ENCODE results near the gene SLAMF8. TPM values are rescaled to one million over a fixed set of nuclear protein-coding genes. Genes with fewer than 3 reads are reported as not detected.

The SLAMF8 gene
- total RNA-seq, 4 donors from 2014 or later, result 2.7 to 5.5 (median 3.9) TPM

DNA sequence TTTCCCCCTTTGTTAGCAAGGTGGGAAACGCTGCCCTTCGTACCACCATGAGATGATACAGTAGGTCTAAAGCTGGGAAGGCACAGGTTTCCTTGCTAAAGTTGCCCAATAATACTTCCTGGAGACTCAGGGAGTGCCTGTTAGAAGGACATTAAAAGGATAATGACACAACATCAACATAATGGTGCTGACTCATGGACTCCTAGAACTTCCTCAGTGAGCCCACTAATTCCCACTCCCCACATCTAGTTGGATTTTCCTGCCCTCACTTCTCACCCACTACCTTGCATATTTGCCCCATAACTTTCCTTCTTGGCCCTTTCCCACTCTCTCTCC is 55.8 kb downstream of the SLAMF8 start:
- Histone ChIP-seq H3K4me3 (no peak overlapping the region), H3K36me3 (no peaks in the 10 kb centered on the region), H3K4me1 (peaks cover 16% of the 10 kb centered on the region), H3K9me3 (no peaks in the 10 kb centered on the region), H3K27me3 (no peaks in the 10 kb centered on the region), H3K27ac (peak overlapping the region; percentile 24)
- TF ChIP-seq, protein P1, sequence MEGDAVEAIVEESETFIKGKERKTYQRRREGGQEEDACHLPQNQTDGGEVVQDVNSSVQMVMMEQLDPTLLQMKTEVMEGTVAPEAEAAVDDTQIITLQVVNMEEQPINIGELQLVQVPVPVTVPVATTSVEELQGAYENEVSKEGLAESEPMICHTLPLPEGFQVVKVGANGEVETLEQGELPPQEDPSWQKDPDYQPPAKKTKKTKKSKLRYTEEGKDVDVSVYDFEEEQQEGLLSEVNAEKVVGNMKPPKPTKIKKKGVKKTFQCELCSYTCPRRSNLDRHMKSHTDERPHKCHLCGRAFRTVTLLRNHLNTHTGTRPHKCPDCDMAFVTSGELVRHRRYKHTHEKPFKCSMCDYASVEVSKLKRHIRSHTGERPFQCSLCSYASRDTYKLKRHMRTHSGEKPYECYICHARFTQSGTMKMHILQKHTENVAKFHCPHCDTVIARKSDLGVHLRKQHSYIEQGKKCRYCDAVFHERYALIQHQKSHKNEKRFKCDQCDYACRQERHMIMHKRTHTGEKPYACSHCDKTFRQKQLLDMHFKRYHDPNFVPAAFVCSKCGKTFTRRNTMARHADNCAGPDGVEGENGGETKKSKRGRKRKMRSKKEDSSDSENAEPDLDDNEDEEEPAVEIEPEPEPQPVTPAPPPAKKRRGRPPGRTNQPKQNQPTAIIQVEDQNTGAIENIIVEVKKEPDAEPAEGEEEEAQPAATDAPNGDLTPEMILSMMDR (IDR thresholded peaks at IDR 0.05), result no peak
- no peak for TF ChIP-seq EP300 (IDR thresholded peaks at IDR 0.05)
- no peak for TF ChIP-seq POLR2A (IDR thresholded peaks at IDR 0.05)
- no peak for TF ChIP-seq POLR2AphosphoS5 (IDR thresholded peaks at IDR 0.05)
- 80% methylated on average over 2 of the region's 2 CpGs for WGBS
- DNase-seq (ENCODE audit: low spot score in 2 of 2), result no peak

DNA sequence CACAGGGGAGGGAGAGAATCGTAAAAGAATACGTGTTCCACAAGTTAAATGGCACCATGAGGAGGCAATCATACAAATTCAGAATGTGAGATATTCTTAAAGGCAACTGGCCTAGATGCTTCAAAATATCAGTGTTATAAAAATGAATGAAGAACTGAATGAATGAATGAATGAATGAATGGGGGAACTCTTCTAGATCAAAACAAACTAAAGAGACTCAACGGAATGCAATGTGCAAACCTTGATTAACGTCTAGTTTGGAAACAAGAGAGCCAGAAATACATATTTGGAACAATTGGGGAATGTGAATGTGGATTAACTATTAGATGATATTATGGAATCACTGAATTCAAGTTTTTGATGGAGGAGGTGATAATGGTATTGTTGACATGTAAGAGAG is 56.5 kb downstream of the SLAMF8 start:
- Histone ChIP-seq H3K36me3 (no peaks in the 10 kb centered on the region), H3K27me3 (no peaks in the 10 kb centered on the region), H3K4me1 (peaks cover 16% of the 10 kb centered on the region), H3K9me3 (no peaks in the 10 kb centered on the region), H3K4me3 (no peak overlapping the region), H3K27ac (no peak overlapping the region)
- TF ChIP-seq, protein P1 (IDR thresholded peaks at IDR 0.05), result no peak
- TF ChIP-seq POLR2AphosphoS5 (IDR thresholded peaks at IDR 0.05), result no peak
- no peak for TF ChIP-seq EP300 (IDR thresholded peaks at IDR 0.05)
- no peak for TF ChIP-seq POLR2A (IDR thresholded peaks at IDR 0.05)
- no peak for DNase-seq (ENCODE audit: low spot score in 2 of 2)
- WGBS, result 70% methylated on average over 4 of the region's 4 CpGs

- H3K27me3 ChIP-seq, result no peaks in the 10 kb centered on the region
- no peak overlapping the region for H3K27ac ChIP-seq
- no peak for TF ChIP-seq EP300 (IDR thresholded peaks at IDR 0.05)
- no peak for TF ChIP-seq POLR2AphosphoS5 (IDR thresholded peaks at IDR 0.05)
- no peak for DNase-seq (ENCODE audit: low spot score in 2 of 2)
- 70% methylated on average over 8 of the region's 8 CpGs for WGBS
- no peaks in the 10 kb centered on the region for H3K9me3 ChIP-seq
- peaks cover 16% of the 10 kb centered on the region for H3K4me1 ChIP-seq
- no peak overlapping the region for H3K4me3 ChIP-seq
- no peaks in the 10 kb centered on the region for H3K36me3 ChIP-seq
Observed at GRCh38 chr1:159884296-159884695, 57.6 kb downstream of the SLAMF8 start.

Other genes with a start within 250 kb of the SLAMF8 start
- 1 to 10 TPM in 1 of 4 donors, not detected in 3; 1.3 TPM for gene APCS, start 239.0 kb upstream of the SLAMF8 start, total RNA-seq
- 10 to 100 TPM in 1 of 4 donors, not detected in 3; 13.2 TPM for gene CRP, start 112.3 kb upstream of the SLAMF8 start, total RNA-seq
- gene DUSP23, start 45.9 kb upstream of the SLAMF8 start, total RNA-seq, result 10 to 100 TPM; 39.6 to 89.6 (median 75.0) TPM
- under 1 TPM in 1 of 4 donors, not detected in 3; 0.49 TPM for gene FCRL6, start 24.5 kb upstream of the SLAMF8 start, total RNA-seq
- gene VSIG8, start 35.8 kb downstream of the SLAMF8 start, total RNA-seq, result 10 to 100 TPM; 18.1 to 62.2 (median 25.7) TPM
- gene CFAP45, start 73.3 kb downstream of the SLAMF8 start, total RNA-seq, result 1 to 10 TPM in 3 of 4 donors, under 1 TPM in 1; 0.78 to 2.1 (median 1.6) TPM
- gene TAGLN2, start 98.6 kb downstream of the SLAMF8 start, total RNA-seq, result 100 to 1,000 TPM; 281 to 427 (median 338) TPM
- 10 to 100 TPM; 26.1 to 44.1 (median 28.4) TPM for gene IGSF9, start 118.7 kb downstream of the SLAMF8 start, total RNA-seq
- gene SLAMF9, start 127.4 kb downstream of the SLAMF8 start, total RNA-seq, result not detected
- gene PIGM, start 205.1 kb downstream of the SLAMF8 start, total RNA-seq, result 1 to 10 TPM; 3.3 to 6.5 (median 4.8) TPM
- gene KCNJ10, start 243.3 kb downstream of the SLAMF8 start, total RNA-seq, result not detected

Data from suprapubic skin (tissue), 4 donors.